Natural killer cell treated with Interleukin-12 subunit alpha and Interleukin-12 subunit beta and Interleukin-15 and Interleukin-18, amount 100 ng/mL, for 72 hours (primary cell): ENCODE measurements around the gene EVI2A. TPM values are rescaled to one million over a fixed set of nuclear protein-coding genes. Genes with fewer than 3 reads are reported as not detected.
"Not testable (repeated sequence)": the region's sequence is repeated elsewhere in the genome, so short reads cannot be mapped to it uniquely, and the experiment has no call there.

Experiments used
- ATAC-seq, 2 donors: fragments of 150-1000 bp; cut with Tn5 transposase in 1 of 2; sonication (Bioruptor Pico), chemical (Tn5 transposase) in 1 of 2; 2 replicates each; pipeline ENCODE4 v1.10.0; 2021
- DNase-seq: peaks from one replicate; pipeline ENCODE4 v3.0.0; 2022; ENCODE audit warnings: low spot score
- H3K27ac Mint-ChIP-seq, 2 donors: 1 replicate in 1 of 2; 2 replicates in 1 of 2; pipeline ENCODE4 v1.8.0; 2022; ENCODE audit warnings: mixed read lengths in 2 of 2, mild to moderate bottlenecking in 1 of 2, moderate library complexity in 1 of 2
- H3K27me3 Mint-ChIP-seq, 2 donors: 1 replicate in 1 of 2; 2 replicates in 1 of 2; pipeline ENCODE4 v1.8.0; 2022; ENCODE audit warnings: mixed read lengths in 2 of 2
- H3K36me3 Mint-ChIP-seq: one replicate; pipeline ENCODE4 v1.8.0; 2022; ENCODE audit warnings: mixed read lengths
- H3K4me1 Mint-ChIP-seq, 2 donors: 1 replicate in 1 of 2; 2 replicates in 1 of 2; pipeline ENCODE4 v1.8.0; 2022; ENCODE audit warnings: low read depth in 2 of 2, mixed read lengths in 2 of 2, mild to moderate bottlenecking in 1 of 2
- H3K4me3 Mint-ChIP-seq: one replicate; pipeline ENCODE4 v1.8.0; 2022; ENCODE audit warnings: mixed read lengths
- H3K9me3 Mint-ChIP-seq: 2 replicates; pipeline ENCODE4 v1.8.0; 2022; ENCODE audit warnings: mixed read lengths
- total RNA-seq, 2 donors: library from RNA; stranded (reverse); gene quantifications; one replicate each; pipeline ENCODE4 v1.2.3, GENCODE V29; 2022

The EVI2A gene
- total RNA-seq = 10 to 100 TPM in 1 of 2 donors, 1 to 10 TPM in 1; 6.2 to 13.8 TPM

- ATAC-seq = peak; percentile 89 to 93
- peaks cover 33 to 51% of the 10 kb centered on the region in 2 donors for H3K4me1 Mint-ChIP-seq
- peak within 1 kb of the TSS; percentile 91 for H3K4me3 Mint-ChIP-seq
- no peaks in the 10 kb centered on the region for H3K27me3 Mint-ChIP-seq
- peaks cover 11% of the 10 kb centered on the region for H3K36me3 Mint-ChIP-seq
- no peaks in the 10 kb centered on the region for H3K9me3 Mint-ChIP-seq
- peak within 1 kb of the TSS; percentile 93 to 94 for H3K27ac Mint-ChIP-seq
- DNase-seq = peak; percentile 81
Measured at GRCh38 chr17:31321481-31321880, at the start of gene EVI2A. TSS of gene EVI2A (minus strand) at chr17:31321622. CDS start at chr17:31319013, 2,609 bp downstream.

- DNase-seq = no peak
- H3K4me3 Mint-ChIP-seq = no peak overlapping the region
- peaks cover 0 to 4% of the 10 kb centered on the region in 2 donors for H3K4me1 Mint-ChIP-seq
- no peaks in the 10 kb centered on the region for H3K36me3 Mint-ChIP-seq
- no peaks in the 10 kb centered on the region for H3K9me3 Mint-ChIP-seq
- ATAC-seq = no peak
- no peaks in the 10 kb centered on the region for H3K27me3 Mint-ChIP-seq
- H3K27ac Mint-ChIP-seq = no peak overlapping the region
Measured at GRCh38 chr17:31369266-31369665, 47.8 kb upstream of the EVI2A start.

DNA sequence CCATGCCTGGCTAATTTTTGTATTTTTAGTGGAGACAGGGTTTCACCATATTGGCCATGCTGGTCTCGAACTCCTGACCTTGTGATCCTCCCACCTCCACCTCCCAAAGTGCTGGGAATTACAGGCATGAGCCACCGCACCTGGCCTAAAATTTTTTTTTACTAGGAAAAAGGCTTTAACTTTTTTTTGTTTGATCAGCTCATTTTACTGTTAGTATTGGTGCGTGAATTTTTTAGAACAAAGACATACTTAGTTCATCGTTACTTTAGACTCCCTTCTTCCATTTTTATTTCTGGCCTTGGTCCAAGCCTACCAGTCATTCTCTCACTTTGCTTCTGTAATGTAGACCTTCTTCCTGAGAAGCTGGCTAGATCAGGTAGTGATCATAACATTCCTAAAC is 44.7 kb upstream of the EVI2A start:
- Mint-ChIP-seq H3K27ac (no peak overlapping the region), H3K27me3 (no peaks in the 10 kb centered on the region), H3K9me3 (no peaks in the 10 kb centered on the region), H3K4me3 (no peak overlapping the region), H3K4me1 (no peaks in the 10 kb centered on the region), H3K36me3 (peaks cover 2% of the 10 kb centered on the region)
- ATAC-seq = no peak
- no peak for DNase-seq

- peaks cover 14% of the 10 kb centered on the region for H3K36me3 Mint-ChIP-seq
- DNase-seq (no peak), ATAC-seq (no peak)
- H3K9me3 Mint-ChIP-seq = no peaks in the 10 kb centered on the region
- H3K27me3 Mint-ChIP-seq = no peaks in the 10 kb centered on the region
- no peaks in the 10 kb centered on the region for H3K4me1 Mint-ChIP-seq
- no peak overlapping the region for H3K4me3 Mint-ChIP-seq
- no peak overlapping the region for H3K27ac Mint-ChIP-seq
Measured at GRCh38 chr17:31364012-31364411, 42.6 kb upstream of the EVI2A start.

DNA sequence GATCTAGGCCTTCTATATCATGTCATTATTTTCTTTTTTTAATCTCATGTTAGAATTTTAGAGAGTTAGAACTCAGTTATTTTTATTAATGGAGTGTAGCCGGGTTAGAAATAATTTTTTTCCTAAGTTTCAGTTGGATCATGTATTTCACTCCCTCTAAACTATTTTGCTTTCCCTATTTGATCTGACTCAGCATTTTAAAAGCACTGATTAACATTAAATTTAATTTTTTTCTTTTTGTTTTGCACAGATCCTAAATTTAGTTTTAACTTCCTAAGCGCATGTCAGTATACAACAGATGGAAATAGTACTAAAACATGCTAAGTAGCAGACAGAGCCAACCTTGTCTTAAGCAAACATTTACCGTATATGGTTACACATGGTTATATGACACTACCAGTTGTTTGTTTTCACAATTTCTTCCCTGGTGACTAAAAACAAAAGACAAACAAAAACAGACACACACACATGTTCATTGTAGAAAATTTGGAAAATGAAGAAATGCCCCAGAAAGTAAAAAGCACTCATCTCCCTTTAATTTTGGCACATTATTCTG is 36.5 kb upstream of the EVI2A start:
- Mint-ChIP-seq H3K4me1 (no peaks in the 10 kb centered on the region), H3K27me3 (no peaks in the 10 kb centered on the region), H3K4me3 (no peak overlapping the region), H3K36me3 (peaks cover 25% of the 10 kb centered on the region), H3K9me3 (no peaks in the 10 kb centered on the region), H3K27ac (no peak overlapping the region)
- ATAC-seq (no peak), DNase-seq (no peak)

- no peak overlapping the region for H3K27ac Mint-ChIP-seq
- no peaks in the 10 kb centered on the region for H3K27me3 Mint-ChIP-seq
- ATAC-seq (no peak), DNase-seq (no peak)
- H3K4me1 Mint-ChIP-seq = no peaks in the 10 kb centered on the region
- H3K9me3 Mint-ChIP-seq = no peaks in the 10 kb centered on the region
- H3K36me3 Mint-ChIP-seq = peaks cover 25% of the 10 kb centered on the region
- no peak overlapping the region for H3K4me3 Mint-ChIP-seq
Measured at GRCh38 chr17:31357091-31357490, 35.7 kb upstream of the EVI2A start.

GRCh38 chr17:31355935-31356334 is 34.5 kb upstream of the EVI2A start:
- Mint-ChIP-seq H3K4me3 (no peak overlapping the region), H3K36me3 (peaks cover 21% of the 10 kb centered on the region), H3K27me3 (no peaks in the 10 kb centered on the region), H3K4me1 (no peaks in the 10 kb centered on the region), H3K9me3 (no peaks in the 10 kb centered on the region), H3K27ac (no peak overlapping the region)
- DNase-seq (no peak), ATAC-seq (no peak)

- Mint-ChIP-seq H3K27me3 (no peaks in the 10 kb centered on the region), H3K27ac (no peak overlapping the region)
Measured at GRCh38 chr17:31349454-31349853, 28.0 kb upstream of the EVI2A start.

GRCh38 chr17:31345191-31345747 is 23.8 kb upstream of the EVI2A start:
- peak in 1 of 2 donors; percentile 32 for ATAC-seq
- H3K36me3 Mint-ChIP-seq = peaks cover 11% of the 10 kb centered on the region

More at GRCh38 chr17:31349454-31349853, 28.0 kb upstream of the EVI2A start:
- Mint-ChIP-seq H3K9me3 (no peaks in the 10 kb centered on the region), H3K4me3 (no peak overlapping the region), H3K36me3 (peaks cover 19% of the 10 kb centered on the region), H3K4me1 (no peaks in the 10 kb centered on the region)
- no peak for ATAC-seq
- DNase-seq = no peak

GRCh38 chr17:31339906-31340661 is 18.7 kb upstream of the EVI2A start:
- ATAC-seq (no peak), DNase-seq (no peak)
- Mint-ChIP-seq H3K27me3 (no peaks in the 10 kb centered on the region), H3K27ac (no peak overlapping the region), H3K4me3 (no peak overlapping the region), H3K4me1 (no peaks in the 10 kb centered on the region), H3K9me3 (no peaks in the 10 kb centered on the region), H3K36me3 (peaks cover 5% of the 10 kb centered on the region)

More at GRCh38 chr17:31345191-31345747, 23.8 kb upstream of the EVI2A start:
- DNase-seq, H3K9me3 Mint-ChIP-seq, H3K4me3 Mint-ChIP-seq, H3K27me3 Mint-ChIP-seq, H3K4me1 Mint-ChIP-seq, H3K27ac Mint-ChIP-seq: not testable (repeated sequence)

GRCh38 chr17:31329221-31329620 is 7.8 kb upstream of the EVI2A start:
- no peaks in the 10 kb centered on the region for H3K36me3 Mint-ChIP-seq
- no peaks in the 10 kb centered on the region for H3K9me3 Mint-ChIP-seq
- no peak overlapping the region for H3K27ac Mint-ChIP-seq
- DNase-seq (no peak), ATAC-seq (no peak)
- no peaks in the 10 kb centered on the region for H3K27me3 Mint-ChIP-seq
- no peak overlapping the region for H3K4me3 Mint-ChIP-seq
- no peaks in the 10 kb centered on the region for H3K4me1 Mint-ChIP-seq

- no peaks in the 10 kb centered on the region for H3K9me3 Mint-ChIP-seq
- H3K27me3 Mint-ChIP-seq = no peaks in the 10 kb centered on the region
- peaks cover 4 to 5% of the 10 kb centered on the region in 2 donors for H3K4me1 Mint-ChIP-seq
- no peak for ATAC-seq
- no peaks in the 10 kb centered on the region for H3K36me3 Mint-ChIP-seq
- H3K27ac Mint-ChIP-seq = no peak overlapping the region
- no peak for DNase-seq
- H3K4me3 Mint-ChIP-seq = no peak overlapping the region
Measured at GRCh38 chr17:31328160-31328535, 6.7 kb upstream of the EVI2A start.

DNA sequence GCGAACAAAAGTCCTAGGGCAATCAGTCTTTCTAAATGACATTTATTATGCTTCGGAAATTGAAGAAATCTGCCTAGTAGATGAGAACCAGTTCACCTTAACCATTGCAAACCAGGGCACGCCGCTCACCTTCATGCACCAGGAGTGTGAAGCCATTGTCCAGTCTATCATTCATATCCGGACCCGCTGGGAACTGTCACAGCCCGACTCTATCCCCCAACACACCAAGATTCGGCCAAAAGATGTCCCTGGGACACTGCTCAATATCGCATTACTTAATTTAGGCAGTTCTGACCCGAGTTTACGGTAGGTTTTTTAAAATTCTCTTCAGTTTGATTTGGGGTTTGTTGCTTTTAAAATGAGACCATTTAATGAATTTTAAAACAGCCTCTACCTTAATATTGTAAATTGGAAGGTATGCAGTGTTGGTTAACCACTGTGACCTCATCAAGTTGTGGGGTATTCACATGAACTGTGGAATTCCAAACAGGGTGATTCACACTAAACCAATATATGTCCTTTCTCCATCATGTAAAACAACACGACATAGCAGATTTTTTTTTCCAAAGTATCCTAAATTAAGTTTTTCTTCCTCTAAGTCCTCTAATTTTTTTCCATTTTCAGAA is 6.2 kb upstream of the EVI2A start:
- Mint-ChIP-seq H3K4me3 (no peak overlapping the region), H3K36me3 (no peaks in the 10 kb centered on the region), H3K27me3 (no peaks in the 10 kb centered on the region), H3K9me3 (no peaks in the 10 kb centered on the region), H3K4me1 (peaks cover 5 to 6% of the 10 kb centered on the region in 2 donors), H3K27ac (no peak overlapping the region)
- ATAC-seq = no peak
- DNase-seq = no peak

DNA sequence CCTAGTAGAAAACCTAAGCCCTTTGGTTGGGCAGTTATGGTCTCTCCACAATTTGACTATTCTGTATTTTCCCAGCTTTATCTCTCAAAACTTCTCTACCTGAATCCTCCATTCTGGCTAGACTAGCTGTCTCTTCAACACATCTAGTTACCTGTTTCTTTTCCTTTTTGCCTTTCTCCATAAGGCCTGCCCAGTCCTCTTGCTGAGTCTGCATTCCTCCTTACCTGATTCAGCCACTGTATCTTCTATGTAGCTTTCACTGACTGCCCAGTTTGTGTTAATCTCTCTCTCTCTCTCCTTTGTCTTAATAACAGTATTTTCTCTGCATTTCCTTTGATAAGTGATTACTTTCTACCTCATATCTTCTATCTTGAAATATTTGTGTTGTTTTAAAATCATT is 2.1 kb upstream of the EVI2A start:
- Mint-ChIP-seq H3K4me3 (no peak overlapping the region), H3K27me3 (no peaks in the 10 kb centered on the region), H3K27ac (peak overlapping the region; percentile 57 to 93), H3K4me1 (peaks cover 21 to 33% of the 10 kb centered on the region in 2 donors), H3K36me3 (peaks cover 4% of the 10 kb centered on the region), H3K9me3 (no peaks in the 10 kb centered on the region)
- DNase-seq = no peak
- ATAC-seq = no peak
